Measurements from ENCODE around the gene SCARF2. TPM values are rescaled to one million over a fixed set of nuclear protein-coding genes. Genes with fewer than 3 reads are reported as not detected.

Gene SCARF2
- total and polyA plus RNA-seq, 2 of the 13 experiments (the other 11 are each of a cell fraction or from before 2014, with no cell fraction given), result 3.3 to 6.2 TPM

GRCh38 chr22:20393705-20394476 lies 43.7 kb downstream of the SCARF2 start, which contains the start of gene ZNF74 (continued):
- TF ChIP-seq ZUFSP (CRISPR knock-in tag; IDR thresholded peaks at IDR 0.05; ENCODE audit: borderline replicate concordance), result no peak
- TF ChIP-seq SALL1 (CRISPR knock-in tag; IDR thresholded peaks at IDR 0.05), result peak; percentile 70
- TF ChIP-seq ZNF329 (CRISPR knock-in tag; IDR thresholded peaks at IDR 0.05; ENCODE audit: low read depth), result peak; percentile 52; the same call in 1 of the 2 replicates
- peak; percentile 72; the same call in 1 of the 2 replicates for TF ChIP-seq ZNF468 (CRISPR knock-in tag; IDR thresholded peaks at IDR 0.05)
- TF ChIP-seq NKX3-1 (CRISPR knock-in tag; IDR thresholded peaks at IDR 0.05), result peak; percentile 79; the same call in 1 of the 2 replicates
- TF ChIP-seq ZNF615 (CRISPR knock-in tag; IDR thresholded peaks at IDR 0.05; ENCODE audit: borderline replicate concordance), result 0 out of 2 replicates have a peak, but pooled peaks have one; percentile 69
- 0 out of 2 replicates have a peak, but pooled peaks have one; percentile 37 for TF ChIP-seq TOE1 (CRISPR knock-in tag; IDR thresholded peaks at IDR 0.05)
- TF ChIP-seq HOXA7 (CRISPR knock-in tag; IDR thresholded peaks at IDR 0.05), result no peak
- peak; percentile 43 for TF ChIP-seq XRCC5 (optimal IDR thresholded peaks at IDR 0.05; ENCODE audit: low read length)
- TF ChIP-seq DRAP1 (CRISPR knock-in tag; IDR thresholded peaks at IDR 0.05), result peak; percentile 46; the same call in 1 of the 2 replicates
- 0 out of 2 replicates have a peak, but pooled peaks have one; percentile 23 for TF ChIP-seq GATA4 (IDR thresholded peaks at IDR 0.05; ENCODE audit: borderline replicate concordance, low read depth)
- 0 out of 2 replicates have a peak, but pooled peaks have one; percentile 73 for TF ChIP-seq AHR (CRISPR knock-in tag; IDR thresholded peaks at IDR 0.05)
- no peak for TF ChIP-seq ZNF569 (CRISPR knock-in tag; IDR thresholded peaks at IDR 0.05; ENCODE audit: borderline replicate concordance)
- TF ChIP-seq NONO (IDR thresholded peaks at IDR 0.05), result no peak
- TF ChIP-seq NONO (CRISPR knock-in tag; conservative IDR thresholded peaks at IDR 0.05), result peak; percentile 80
- TF ChIP-seq TAF1 (CRISPR knock-in tag; IDR thresholded peaks at IDR 0.05), result peak; percentile 84
- TF ChIP-seq BCL6 (CRISPR knock-in tag; IDR thresholded peaks at IDR 0.05), result peak; percentile 100
- no peak for TF ChIP-seq ZNF557 (CRISPR knock-in tag; IDR thresholded peaks at IDR 0.05)
- peak; percentile 59; the same call in 1 of the 2 replicates for TF ChIP-seq ZBTB7B (CRISPR knock-in tag; IDR thresholded peaks at IDR 0.05)
- no peak for TF ChIP-seq RNF219 (CRISPR knock-in tag; IDR thresholded peaks at IDR 0.05)
- peak; percentile 37; the same call in 1 of the 2 replicates for TF ChIP-seq ZNF776 (CRISPR knock-in tag; IDR thresholded peaks at IDR 0.05)
- TF ChIP-seq ZNF547 (CRISPR knock-in tag; IDR thresholded peaks at IDR 0.05), result peak; percentile 80
- no peak for TF ChIP-seq ZNF577 (CRISPR knock-in tag; IDR thresholded peaks at IDR 0.05; ENCODE audit: borderline replicate concordance, low read depth)
- TF ChIP-seq ZNF12 (CRISPR knock-in tag; IDR thresholded peaks at IDR 0.05), result no peak

Measured in HepG2 (cell line).